ENCODE data around the gene TOX3. TPM values are rescaled to one million over a fixed set of nuclear protein-coding genes. Genes with fewer than 3 reads are reported as not detected.

The TOX3 gene
- polyA plus RNA-seq, 2 of the 4 experiments (the other 2 are of a cell fraction), result 0.10 to 2.2 TPM

DNA sequence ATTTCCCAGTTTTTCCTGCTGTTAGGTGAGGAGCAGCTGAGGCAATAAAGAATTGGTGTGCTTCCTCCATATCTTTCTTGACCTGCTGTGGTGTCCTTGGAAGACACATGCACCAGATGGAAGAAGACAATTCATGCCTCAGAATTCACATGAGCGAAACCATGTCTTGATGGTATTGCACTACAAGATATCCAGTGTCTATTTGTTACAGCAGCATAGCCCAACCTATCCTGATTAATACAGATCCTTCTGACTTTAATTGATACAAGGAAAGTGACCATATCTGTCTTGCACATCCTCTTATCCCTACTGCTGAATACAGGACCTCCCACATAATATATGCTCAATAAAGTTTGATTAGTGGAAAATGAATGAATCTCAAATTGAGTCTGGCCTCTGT, 9.1 kb upstream of the TOX3 start:
- 91% methylated on average over 1 of the region's 1 CpG for WGBS (ENCODE audit: missing lambda C conversion rate)
- ChIA-PET POLR2A (no interaction called here), CTCF (no interaction called here)
- TF ChIP-seq ZFP36 (IDR thresholded peaks at IDR 0.05; ENCODE audit: borderline replicate concordance, partially characterized antibody), result no peak
- TF ChIP-seq RAD21 (conservative IDR thresholded peaks at IDR 0.05 in 1 of 2, IDR thresholded peaks at IDR 0.05 in 1 of 2), result no peak
- no peak for TF ChIP-seq ZSCAN20 (CRISPR knock-in tag; IDR thresholded peaks at IDR 0.05)
- TF ChIP-seq BHLHE40 (IDR thresholded peaks at IDR 0.05; ENCODE audit: low read depth, low read length), result no peak
- TF ChIP-seq HOXB13 (CRISPR knock-in tag; IDR thresholded peaks at IDR 0.05; ENCODE audit: low read depth), result no peak
- no peak for TF ChIP-seq CEBPB (IDR thresholded peaks at IDR 0.05)
- no peak for TF ChIP-seq RCOR1 (IDR thresholded peaks at IDR 0.05; ENCODE audit: low read depth, low read length)
- TF ChIP-seq, protein P1, sequence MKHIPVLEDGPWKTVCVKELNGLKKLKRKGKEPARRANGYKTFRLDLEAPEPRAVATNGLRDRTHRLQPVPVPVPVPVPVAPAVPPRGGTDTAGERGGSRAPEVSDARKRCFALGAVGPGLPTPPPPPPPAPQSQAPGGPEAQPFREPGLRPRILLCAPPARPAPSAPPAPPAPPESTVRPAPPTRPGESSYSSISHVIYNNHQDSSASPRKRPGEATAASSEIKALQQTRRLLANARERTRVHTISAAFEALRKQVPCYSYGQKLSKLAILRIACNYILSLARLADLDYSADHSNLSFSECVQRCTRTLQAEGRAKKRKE (CRISPR knock-in tag; IDR thresholded peaks at IDR 0.05; ENCODE audit: low read depth), result no peak
- TF ChIP-seq TP53 (CRISPR knock-in tag; IDR thresholded peaks at IDR 0.05), result no peak
- TF ChIP-seq CBX2 (IDR thresholded peaks at IDR 0.05; ENCODE audit: borderline replicate concordance, low read depth), result no peak
- TF ChIP-seq, protein P2, sequence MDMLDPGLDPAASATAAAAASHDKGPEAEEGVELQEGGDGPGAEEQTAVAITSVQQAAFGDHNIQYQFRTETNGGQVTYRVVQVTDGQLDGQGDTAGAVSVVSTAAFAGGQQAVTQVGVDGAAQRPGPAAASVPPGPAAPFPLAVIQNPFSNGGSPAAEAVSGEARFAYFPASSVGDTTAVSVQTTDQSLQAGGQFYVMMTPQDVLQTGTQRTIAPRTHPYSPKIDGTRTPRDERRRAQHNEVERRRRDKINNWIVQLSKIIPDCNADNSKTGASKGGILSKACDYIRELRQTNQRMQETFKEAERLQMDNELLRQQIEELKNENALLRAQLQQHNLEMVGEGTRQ (IDR thresholded peaks at IDR 0.05), result no peak
- TF ChIP-seq CBX8 (IDR thresholded peaks at IDR 0.05), result no peak
- no peak for TF ChIP-seq ESRRA (IDR thresholded peaks at IDR 0.05; ENCODE audit: borderline replicate concordance, low read length)
- no peak for TF ChIP-seq ZC3H11A (IDR thresholded peaks at IDR 0.05)
- TF ChIP-seq, protein P3, sequence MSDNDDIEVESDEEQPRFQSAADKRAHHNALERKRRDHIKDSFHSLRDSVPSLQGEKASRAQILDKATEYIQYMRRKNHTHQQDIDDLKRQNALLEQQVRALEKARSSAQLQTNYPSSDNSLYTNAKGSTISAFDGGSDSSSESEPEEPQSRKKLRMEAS (IDR thresholded peaks at IDR 0.05), result no peak
- Histone ChIP-seq H3K9me3 (0 out of 3 replicates have a peak, but pooled peaks cover 6% of the 10 kb centered on the region), H3K27ac (no peak overlapping the region; a peak in 1 of 6 replicates), H3K4me2 (no peak overlapping the region), H3K4me3 (no peak overlapping the region), H3K4me1 (peaks cover 24% of the 10 kb centered on the region)
- FAIRE-seq (no peak), DNase-seq (ENCODE audit: low read depth in 1 of 2, low spot score in 1 of 2) (no peak), ATAC-seq (no peak)

GRCh38 chr16:52555572-52555971, 8.6 kb upstream of the TOX3 start:
- CTCF ChIA-PET, result no interaction called here
- ATAC-seq, result no peak
- H3K27ac ChIP-seq, result no peak overlapping the region
- DNase-seq (ENCODE audit: low read depth in 1 of 2, low spot score in 1 of 2), result no peak
- POLR2A ChIA-PET, result no interaction called here
- peaks cover 24% of the 10 kb centered on the region for H3K4me1 ChIP-seq
- H3K4me2 ChIP-seq, result no peak overlapping the region
- 0 out of 3 replicates have a peak, but pooled peaks cover 6% of the 10 kb centered on the region for H3K9me3 ChIP-seq
- TF ChIP-seq RARB (CRISPR knock-in tag; IDR thresholded peaks at IDR 0.05), result no peak
- TF ChIP-seq EHMT2 (IDR thresholded peaks at IDR 0.05; ENCODE audit: low read depth), result no peak
- TF ChIP-seq BHLHE40 (IDR thresholded peaks at IDR 0.05; ENCODE audit: low read depth, low read length), result no peak
- no peak for TF ChIP-seq HOXA7 (CRISPR knock-in tag; IDR thresholded peaks at IDR 0.05)
- TF ChIP-seq EP300 (IDR thresholded peaks at IDR 0.05), result no peak
- no peak for TF ChIP-seq ZSCAN20 (CRISPR knock-in tag; IDR thresholded peaks at IDR 0.05)
- TF ChIP-seq JUN (IDR thresholded peaks at IDR 0.05), result no peak
- no peak for TF ChIP-seq CBX8 (IDR thresholded peaks at IDR 0.05)
- TF ChIP-seq POLR2AphosphoS2 (conservative IDR thresholded peaks at IDR 0.05; ENCODE audit: low read length), result no peak
- no peak for TF ChIP-seq KDM5A (IDR thresholded peaks at IDR 0.05)
- TF ChIP-seq FOSL2 (IDR thresholded peaks at IDR 0.05), result no peak
- TF ChIP-seq FOSL2 (CRISPR knock-in tag; IDR thresholded peaks at IDR 0.05), result no peak
- no peak for TF ChIP-seq BCL3 (IDR thresholded peaks at IDR 0.05)
- TF ChIP-seq POLR2A (IDR thresholded peaks at IDR 0.05; ENCODE audit: low read length), result no peak
- no peak overlapping the region for H3K4me3 ChIP-seq
- no peak for FAIRE-seq
